NT2/D1 (cell line): ENCODE data around the gene FCMR.

Experiments used
- DNase-seq: peaks from one replicate; pipeline ENCODE4 v3.0.0-alpha.2; 2011; ENCODE audit warnings: low read depth, low spot score
- H3K27me3 ChIP-seq: 2 replicates; pipeline ENCODE4 v1.6.0; 2011; ENCODE audit warnings: mild to moderate bottlenecking; ENCODE audit not compliant: insufficient read length, insufficient read depth
- H3K36me3 ChIP-seq: 2 replicates; pipeline ENCODE4 v1.6.1; 2011; ENCODE audit warnings: mild to moderate bottlenecking, low read length, mixed read lengths; ENCODE audit not compliant: insufficient read depth, insufficient read length
- H3K4me1 ChIP-seq: 2 replicates; pipeline ENCODE4 v1.5.1; 2011; ENCODE audit not compliant: insufficient read depth, insufficient read length
- H3K4me3 ChIP-seq: 2 replicates; pipeline ENCODE4 v1.5.1; 2011; ENCODE audit warnings: low read depth; ENCODE audit not compliant: insufficient read length
- H3K9ac ChIP-seq: 2 replicates; pipeline ENCODE4 v1.6.0; 2011; ENCODE audit warnings: low read depth; ENCODE audit not compliant: insufficient read length
- H3K9me3 ChIP-seq: 2 replicates; pipeline ENCODE4 v1.5.1; 2011; ENCODE audit warnings: mild to moderate bottlenecking, low read length; ENCODE audit not compliant: insufficient read depth
- SUZ12 ChIP-seq: IDR thresholded peaks from 2 replicates; pipeline ENCODE4 v1.6.1; 2011; ENCODE audit not compliant: insufficient read length, insufficient read depth; ENCODE audit errors: extremely low read depth
- YY1 ChIP-seq: IDR thresholded peaks from 2 replicates; pipeline ENCODE4 v1.6.1; 2011; ENCODE audit not compliant: insufficient read length, insufficient read depth
- ZNF274 ChIP-seq: IDR thresholded peaks from 2 replicates; pipeline ENCODE4 v1.6.1; 2011; ENCODE audit warnings: mild to moderate bottlenecking, low read depth, low read length

The FCMR gene

DNA sequence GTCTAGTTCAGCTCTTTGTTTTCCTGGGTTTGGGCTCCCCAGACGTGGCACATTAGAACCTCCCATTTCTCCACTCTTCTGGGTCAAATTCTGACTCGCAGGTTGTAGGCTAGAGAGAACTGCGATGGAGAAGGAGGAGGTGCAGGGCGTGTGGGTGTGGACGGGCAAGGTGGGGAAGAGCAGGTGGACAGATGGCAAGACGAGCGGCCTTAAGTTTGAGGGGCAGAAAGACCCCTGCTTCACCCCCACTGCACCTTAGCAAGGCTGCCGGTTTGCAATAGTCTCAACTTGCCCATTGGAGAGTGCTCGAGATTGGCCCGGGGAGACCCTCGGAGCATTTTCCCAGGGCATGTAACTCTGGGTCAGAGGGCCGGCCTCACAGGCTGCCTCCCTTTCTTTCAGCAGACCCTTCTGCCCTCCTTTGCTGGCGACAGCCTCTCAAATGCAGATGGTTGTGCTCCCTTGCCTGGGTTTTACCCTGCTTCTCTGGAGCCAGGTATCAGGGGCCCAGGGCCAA is 22.8 kb downstream of the FCMR start:
- Histone ChIP-seq H3K4me1 (peaks cover 8% of the 10 kb centered on the region), H3K27me3 (no peaks in the 10 kb centered on the region), H3K4me3 (no peak overlapping the region), H3K36me3 (no peaks in the 10 kb centered on the region), H3K9ac (no peak overlapping the region), H3K9me3 (no peaks in the 10 kb centered on the region)
- TF ChIP-seq ZNF274 (no peak), YY1 (no peak), SUZ12 (no peak)
- no peak for DNase-seq

DNA sequence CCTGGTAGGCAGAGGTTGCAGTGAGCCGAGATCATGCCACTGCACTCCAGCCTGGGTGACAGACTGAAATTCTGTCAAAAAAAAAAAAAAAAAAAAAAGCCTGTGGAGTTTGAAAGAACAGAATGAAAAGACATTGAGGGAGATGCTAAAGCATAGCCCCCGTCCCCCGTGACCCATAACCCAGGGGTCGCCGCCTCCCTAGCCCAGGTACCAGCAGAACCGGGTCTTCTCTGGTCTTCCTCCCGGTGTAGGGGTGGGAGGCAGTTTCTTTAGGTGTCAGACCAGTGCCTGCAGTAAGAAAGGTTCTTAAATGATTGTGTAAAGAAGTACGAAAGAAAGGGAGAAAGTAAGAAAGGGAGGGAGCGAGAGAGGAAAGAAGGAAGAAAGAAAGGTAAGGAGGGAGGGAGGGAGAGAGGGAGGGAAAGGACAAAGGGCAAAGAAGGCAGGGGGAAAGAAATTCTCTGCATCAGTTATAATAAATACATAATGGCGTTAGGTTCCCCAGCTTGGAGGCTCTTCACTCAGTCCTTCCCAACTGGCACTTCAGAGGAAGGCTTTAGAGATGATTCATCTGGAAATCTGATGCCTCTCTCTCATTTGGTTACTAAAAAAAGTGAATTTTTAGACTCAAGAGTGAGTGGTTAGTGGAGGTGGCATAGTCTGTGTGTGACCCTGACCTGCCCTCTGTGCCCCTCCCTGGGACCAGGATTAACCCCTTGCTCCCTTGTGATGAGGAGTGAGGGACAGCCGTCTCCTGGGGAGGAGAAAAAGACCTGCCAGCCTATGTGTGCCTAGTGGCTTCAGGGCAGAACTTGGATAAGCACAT is 23.4 kb downstream of the FCMR start:
- TF ChIP-seq YY1 (no peak), ZNF274 (no peak), SUZ12 (no peak)
- H3K36me3 ChIP-seq: no peaks in the 10 kb centered on the region
- no peak overlapping the region for H3K4me3 ChIP-seq
- no peak overlapping the region for H3K9ac ChIP-seq
- DNase-seq: no peak
- no peaks in the 10 kb centered on the region for H3K27me3 ChIP-seq
- no peaks in the 10 kb centered on the region for H3K9me3 ChIP-seq
- peaks cover 8% of the 10 kb centered on the region for H3K4me1 ChIP-seq

DNA sequence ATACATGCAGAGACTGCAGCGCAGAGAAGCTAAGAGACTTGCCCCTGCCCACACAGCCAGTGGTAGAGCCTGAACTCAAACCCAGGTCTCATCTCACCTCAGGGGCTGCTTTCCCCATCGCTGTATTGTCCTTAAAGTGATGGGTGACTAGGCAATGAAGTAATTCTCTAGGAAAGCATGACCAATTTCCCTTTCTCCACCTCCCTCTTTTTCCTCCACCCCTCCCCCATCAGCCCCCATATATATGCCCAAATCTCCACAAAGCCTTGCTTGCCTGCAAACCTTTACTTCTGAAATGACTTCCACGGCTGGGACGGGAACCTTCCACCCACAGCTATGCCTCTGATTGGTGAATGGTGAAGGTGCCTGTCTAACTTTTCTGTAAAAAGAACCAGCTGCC is 24.6 kb downstream of the FCMR start, which contains the start of gene IL24:
IL24 (plus strand) TSS at position 269 of the 400 bp plus-strand sequence. CDS start 390 bp downstream, outside the sequence.
- no peak for DNase-seq
- Histone ChIP-seq H3K27me3 (no peaks in the 10 kb centered on the region), H3K9me3 (no peaks in the 10 kb centered on the region), H3K4me3 (no peak within 1 kb of the TSS), H3K9ac (no peak within 1 kb of the TSS), H3K36me3 (no peaks in the 10 kb centered on the region), H3K4me1 (peaks cover 8% of the 10 kb centered on the region)
- TF ChIP-seq SUZ12: no peak
- TF ChIP-seq ZNF274: no peak
- no peak for TF ChIP-seq YY1

DNA sequence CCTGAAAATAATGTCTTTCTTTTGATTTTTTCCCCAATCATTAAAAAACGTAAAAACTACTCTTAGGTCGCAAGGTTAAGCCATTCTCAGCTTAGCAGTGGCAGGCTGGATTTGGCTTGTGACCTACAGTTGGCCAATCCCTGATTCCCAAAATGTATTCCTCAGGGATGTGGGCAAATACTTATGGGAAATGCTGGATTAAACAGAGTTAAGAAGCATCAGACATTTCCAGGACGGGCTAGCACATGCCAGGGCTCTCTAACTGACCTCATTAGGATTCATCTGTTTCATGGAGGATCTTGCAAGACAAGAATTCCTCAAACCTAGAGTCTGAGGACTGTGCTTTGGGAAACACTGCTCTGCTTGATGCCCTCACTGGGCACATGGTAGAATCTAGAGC is 25.5 kb downstream of the FCMR start:
- Histone ChIP-seq H3K4me1 (peaks cover 8% of the 10 kb centered on the region), H3K9ac (no peak overlapping the region), H3K36me3 (no peaks in the 10 kb centered on the region), H3K27me3 (no peaks in the 10 kb centered on the region), H3K4me3 (no peak overlapping the region), H3K9me3 (no peaks in the 10 kb centered on the region)
- no peak for DNase-seq
- TF ChIP-seq YY1: no peak
- TF ChIP-seq SUZ12: no peak
- no peak for TF ChIP-seq ZNF274

DNA sequence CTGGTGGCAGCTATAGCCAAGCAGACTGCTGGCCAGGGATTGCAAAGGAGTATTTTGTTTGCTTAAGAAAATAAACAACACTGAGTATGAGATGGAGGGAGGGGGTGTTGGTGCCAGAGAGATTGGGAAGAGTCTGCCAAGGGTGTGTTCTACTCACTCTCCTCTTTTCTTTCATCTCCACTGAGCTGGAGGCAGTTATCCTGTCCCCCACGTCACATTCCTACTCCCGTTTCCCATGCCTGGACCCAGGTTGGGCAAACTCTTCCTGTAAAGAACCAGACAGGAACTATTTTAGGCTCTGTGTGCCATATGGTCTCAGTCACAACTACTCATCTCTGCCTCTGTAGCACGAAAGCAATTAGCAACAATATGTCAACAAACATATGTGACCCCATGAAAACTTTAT is 25.9 kb downstream of the FCMR start:
- H3K9me3 ChIP-seq: no peaks in the 10 kb centered on the region
- no peak for DNase-seq
- H3K27me3 ChIP-seq: no peaks in the 10 kb centered on the region
- H3K36me3 ChIP-seq: no peaks in the 10 kb centered on the region
- no peak overlapping the region for H3K9ac ChIP-seq
- H3K4me1 ChIP-seq: peaks cover 8% of the 10 kb centered on the region
- H3K4me3 ChIP-seq: no peak overlapping the region
- TF ChIP-seq YY1: no peak
- no peak for TF ChIP-seq ZNF274
- no peak for TF ChIP-seq SUZ12

DNA sequence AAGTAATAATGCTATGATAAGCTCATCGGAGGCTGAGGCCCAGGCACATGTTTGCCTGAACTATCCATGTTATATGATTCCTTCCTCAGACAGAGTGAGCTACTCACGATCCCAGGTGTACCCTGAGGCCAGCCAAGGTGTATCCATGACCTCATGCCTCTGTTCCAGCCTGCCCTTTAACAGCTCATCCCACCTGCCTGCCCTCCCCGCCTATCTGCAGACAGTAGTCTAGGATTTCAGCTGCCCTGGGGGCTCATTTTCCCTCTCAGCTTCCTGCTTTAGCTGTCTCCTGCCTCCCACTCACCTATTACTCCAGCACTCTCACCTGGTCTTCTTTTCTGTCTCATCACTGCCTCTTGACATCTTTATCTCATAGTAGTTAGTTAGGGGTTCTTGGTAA is 26.4 kb downstream of the FCMR start:
- Histone ChIP-seq H3K9me3 (no peaks in the 10 kb centered on the region), H3K4me3 (no peak overlapping the region), H3K36me3 (no peaks in the 10 kb centered on the region), H3K4me1 (peaks cover 8% of the 10 kb centered on the region), H3K9ac (no peak overlapping the region), H3K27me3 (no peaks in the 10 kb centered on the region)
- no peak for DNase-seq
- TF ChIP-seq SUZ12 (no peak), ZNF274 (no peak), YY1 (no peak)

DNA sequence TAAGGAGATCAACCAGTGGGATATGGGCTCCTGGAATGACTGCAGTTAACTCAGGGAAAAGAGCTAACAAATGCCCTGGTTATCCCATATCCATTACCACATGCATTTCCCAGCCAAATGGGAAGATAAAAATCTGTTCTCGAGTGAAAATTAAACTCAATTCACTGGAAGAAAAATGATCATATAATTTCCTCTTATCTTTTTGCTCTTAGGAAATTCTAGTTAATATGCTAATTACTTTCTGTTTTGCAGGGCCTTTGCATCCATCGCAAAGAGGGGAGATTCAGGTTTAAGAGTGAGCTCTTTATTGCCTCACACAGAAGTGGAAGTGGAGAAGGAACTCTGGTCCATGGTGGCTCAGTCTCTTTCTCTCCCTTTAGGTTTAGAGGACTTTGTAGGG is 28.4 kb downstream of the FCMR start:
- Histone ChIP-seq H3K36me3 (no peaks in the 10 kb centered on the region), H3K27me3 (no peaks in the 10 kb centered on the region), H3K4me3 (no peak overlapping the region), H3K9ac (no peak overlapping the region), H3K9me3 (no peaks in the 10 kb centered on the region), H3K4me1 (peaks cover 5% of the 10 kb centered on the region)
- DNase-seq: no peak
- no peak for TF ChIP-seq SUZ12
- TF ChIP-seq YY1: no peak
- no peak for TF ChIP-seq ZNF274
